H9 (cell line): ENCODE data around the gene C16orf74. TPM values are rescaled to one million over a fixed set of nuclear protein-coding genes. Genes with fewer than 3 reads are reported as not detected.

Experiments used
- DNase-seq: peaks from one replicate; pipeline ENCODE4 v3.0.0-alpha.2; 2017
- H2AFZ ChIP-seq: one replicate; pipeline ENCODE4 v1.6.1; 2013; ENCODE audit warnings: mild to moderate bottlenecking, low read length, control low read depth, moderate library complexity
- H2AK5ac ChIP-seq: 2 replicates; pipeline ENCODE4 v1.6.1; 2013; ENCODE audit warnings: low read length, control low read depth, mixed read lengths; ENCODE audit not compliant: insufficient read length
- H2BK120ac ChIP-seq: one replicate; pipeline ENCODE4 v1.6.1; 2013; ENCODE audit warnings: low read depth, mild to moderate bottlenecking, low read length, control low read depth, inconsistent platforms; ENCODE audit not compliant: poor library complexity, severe bottlenecking
- H2BK12ac ChIP-seq: 2 replicates; pipeline ENCODE4 v1.6.1; 2013; ENCODE audit warnings: low read length, control low read depth, mixed read lengths, low read depth; ENCODE audit not compliant: insufficient read length
- H2BK15ac ChIP-seq: 2 replicates; pipeline ENCODE4 v1.6.1; 2013; ENCODE audit warnings: low read depth, low read length, control low read depth
- H2BK20ac ChIP-seq: one replicate; pipeline ENCODE4 v1.6.1; 2013; ENCODE audit warnings: low read depth, mild to moderate bottlenecking, low read length, control low read depth, inconsistent platforms; ENCODE audit not compliant: poor library complexity, severe bottlenecking
- H2BK5ac ChIP-seq: 2 replicates; pipeline ENCODE4 v1.6.1; 2013; ENCODE audit warnings: low read length, control low read depth, mixed read lengths; ENCODE audit not compliant: insufficient read length
- H3K14ac ChIP-seq: 2 replicates; pipeline ENCODE4 v1.6.1; 2013; ENCODE audit warnings: low read length, control low read depth; ENCODE audit not compliant: insufficient read depth
- H3K18ac ChIP-seq: 2 replicates; pipeline ENCODE4 v1.6.1; 2013; ENCODE audit warnings: low read depth, mild to moderate bottlenecking, mixed read lengths, low read length, control low read depth; ENCODE audit not compliant: insufficient read length
- H3K23ac ChIP-seq: 2 replicates; pipeline ENCODE4 v1.6.1; 2013; ENCODE audit warnings: low read length, control low read depth, mixed read lengths, low read depth; ENCODE audit not compliant: insufficient read length
- H3K23me2 ChIP-seq: 2 replicates; pipeline ENCODE4 v1.6.1; 2013; ENCODE audit warnings: low read depth, mild to moderate bottlenecking, mixed read lengths, low read length, control low read depth; ENCODE audit not compliant: insufficient read length, poor library complexity, severe bottlenecking
- H3K27ac ChIP-seq: 2 replicates; pipeline ENCODE4 v1.5.1; 2013; ENCODE audit warnings: low read length, control low read depth, mixed read lengths, low read depth; ENCODE audit not compliant: insufficient read length
- H3K27me3 ChIP-seq: 2 replicates; pipeline ENCODE4 v1.6.1; 2013; ENCODE audit warnings: low read length, control low read depth, inconsistent platforms; ENCODE audit not compliant: insufficient read depth
- H3K4ac ChIP-seq: 2 replicates; pipeline ENCODE4 v1.6.1; 2013; ENCODE audit warnings: low read depth, mild to moderate bottlenecking, control low read depth, inconsistent platforms, low read length, moderate library complexity
- H3K4me1 ChIP-seq: 2 replicates; pipeline ENCODE4 v1.6.1; 2013; ENCODE audit warnings: low read length, control low read depth, inconsistent platforms; ENCODE audit not compliant: insufficient read depth
- H3K4me2 ChIP-seq: 2 replicates; pipeline ENCODE4 v1.6.1; 2013; ENCODE audit warnings: low read length, control low read depth, mixed read lengths; ENCODE audit not compliant: insufficient read length, insufficient read depth
- H3K56ac ChIP-seq: 2 replicates; pipeline ENCODE4 v1.6.1; 2013; ENCODE audit warnings: low read depth, mild to moderate bottlenecking, mixed read lengths, low read length, control low read depth; ENCODE audit not compliant: insufficient read length
- H3K79me1 ChIP-seq: 2 replicates; pipeline ENCODE4 v1.6.1; 2013; ENCODE audit warnings: low read depth, mild to moderate bottlenecking, moderate library complexity, low read length, control low read depth, inconsistent platforms; ENCODE audit not compliant: insufficient read depth, poor library complexity, severe bottlenecking
- H3K79me2 ChIP-seq: 2 replicates; pipeline ENCODE4 v1.6.1; 2013; ENCODE audit warnings: low read length, control low read depth, inconsistent platforms; ENCODE audit not compliant: insufficient read depth
- H3K9ac ChIP-seq: 2 replicates; pipeline ENCODE4 v1.6.1; 2013; ENCODE audit warnings: low read length, control low read depth, mixed read lengths; ENCODE audit not compliant: insufficient read length; ENCODE audit errors: extremely low read depth
- H3K9me3 ChIP-seq: one replicate; pipeline ENCODE4 v1.6.1; 2013; ENCODE audit warnings: low read depth, low read length, inconsistent platforms; ENCODE audit not compliant: control insufficient read depth
- H3T11ph ChIP-seq: one replicate; pipeline ENCODE4 v1.6.1; 2013; ENCODE audit warnings: mild to moderate bottlenecking, low read length, control low read depth, inconsistent platforms
- H4K20me1 ChIP-seq: one replicate; pipeline ENCODE4 v1.6.1; 2013; ENCODE audit not compliant: control insufficient read depth, insufficient read length, insufficient read depth
- H4K5ac ChIP-seq: 2 replicates; pipeline ENCODE4 v1.6.1; 2013; ENCODE audit warnings: low read depth, mild to moderate bottlenecking, mixed read lengths, low read length, control low read depth; ENCODE audit not compliant: insufficient read length
- H4K8ac ChIP-seq: replicated peaks from 2 replicates; pipeline ENCODE4 v1.6.1; 2013; ENCODE audit warnings: low read length, control low read depth, mixed read lengths, low read depth; ENCODE audit not compliant: insufficient read length
- H4K91ac ChIP-seq: 2 replicates; pipeline ENCODE4 v1.6.1; 2013; ENCODE audit warnings: low read depth, mild to moderate bottlenecking, moderate library complexity, mixed read lengths, low read length, control low read depth; ENCODE audit not compliant: insufficient read length
- H3K27ac Mint-ChIP-seq, 3 experiments: 2 replicates in 2 of 3; 3 replicates in 1 of 3; pipeline ENCODE4 v1.8.0; 2020 to 2021; ENCODE audit warnings: mixed read lengths in 3 of 3, mild to moderate bottlenecking in 1 of 3, moderate library complexity in 1 of 3
- H3K27me3 Mint-ChIP-seq: 2 replicates; pipeline ENCODE4 v1.8.0; 2021; ENCODE audit warnings: low read depth, mild to moderate bottlenecking, moderate library complexity, mixed read lengths
- H3K36me3 Mint-ChIP-seq, 3 experiments: 2 replicates in 2 of 3; 3 replicates in 1 of 3; pipeline ENCODE4 v1.8.0; 2020 to 2021; ENCODE audit warnings: low read depth in 3 of 3, mixed read lengths in 3 of 3; ENCODE audit not compliant: insufficient read depth in 1 of 3
- H3K4me1 Mint-ChIP-seq, 2 experiments: 2 replicates each; pipeline ENCODE4 v1.8.0; 2020; ENCODE audit warnings: mixed read lengths in 2 of 2
- H3K4me3 Mint-ChIP-seq, 2 experiments: 2 replicates in 1 of 2; 3 replicates in 1 of 2; pipeline ENCODE4 v1.8.0; 2020 to 2021; ENCODE audit warnings: mild to moderate bottlenecking in 2 of 2, mixed read lengths in 2 of 2, moderate library complexity in 1 of 2
- H3K9me3 Mint-ChIP-seq, 2 experiments: 2 replicates in 1 of 2; 3 replicates in 1 of 2; pipeline ENCODE4 v1.8.0; 2020; ENCODE audit warnings: mild to moderate bottlenecking in 2 of 2, mixed read lengths in 2 of 2, moderate library complexity in 1 of 2
- WGBS: extraction: QIAGEN DNeasy Blood & Tissue Kit; methylation state at CpG from one replicate; pipeline ENCODE4 v1.1.7; 2013; ENCODE audit warnings: missing lambda C conversion rate, low lambda C conversion rate, mixed read lengths; ENCODE audit not compliant: insufficient read length; ENCODE audit errors: extremely low coverage; 5-methylcytosine and 5-hydroxymethylcytosine counted together
- total RNA-seq: library from RNA; stranded (reverse); gene quantifications from 2 replicates; pipeline ENCODE4 v1.2.1, GENCODE V29; 2021
- TF ChIP-seq, protein P1 (sequence below): fragments of 200-600 bp; sonication (generic); conservative IDR thresholded peaks from 3 replicates; pipeline ENCODE4 v1.8.0; 2021; ENCODE audit warnings: antibody characterized with exemption, mild to moderate bottlenecking

Gene C16orf74
- total RNA-seq, 1 experiment from 2014 or later = 5.6 TPM

DNA sequence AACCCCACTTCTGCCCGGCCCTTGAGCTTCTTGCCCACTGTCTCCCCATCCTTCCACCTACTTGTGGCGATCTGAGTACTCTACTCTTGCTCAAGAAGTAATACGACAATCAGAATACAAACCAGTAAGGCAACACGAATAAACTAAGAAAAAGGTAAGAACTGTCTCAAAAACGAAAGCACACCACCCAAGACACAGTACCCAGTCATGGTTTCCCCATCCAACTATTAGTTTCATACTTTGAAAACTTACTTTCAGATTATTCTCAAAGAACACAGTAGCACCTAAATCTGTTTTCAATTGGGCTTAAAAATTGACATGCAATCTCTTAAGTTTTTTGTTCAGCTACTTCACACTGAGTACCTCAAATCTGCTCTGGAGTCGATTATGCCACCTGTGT lies 76.1 kb downstream of the C16orf74 start:
- Histone ChIP-seq H2BK12ac (no peak overlapping the region), H3K4ac (no peak overlapping the region), H3K4me2 (no peak overlapping the region), H3K9me3 (no peaks in the 10 kb centered on the region), H3K23ac (no peak overlapping the region), H2BK20ac (no peak overlapping the region), H3K79me2 (no peaks in the 10 kb centered on the region), H2AFZ (no peak overlapping the region), H3K27me3 (no peaks in the 10 kb centered on the region), H3K14ac (no peak overlapping the region), H3K23me2 (no peaks in the 10 kb centered on the region), H4K5ac (no peak overlapping the region), H2BK5ac (no peak overlapping the region), H2BK120ac (no peak overlapping the region), H3K79me1 (no peaks in the 10 kb centered on the region), H4K91ac (no peak overlapping the region), H2BK15ac (no peak overlapping the region), H3T11ph (no peak overlapping the region), H3K56ac (no peak overlapping the region), H3K9ac (no peak overlapping the region), H3K4me1 (no peaks in the 10 kb centered on the region), H4K20me1 (no peaks in the 10 kb centered on the region), H2AK5ac (no peak overlapping the region), H3K27ac (no peak overlapping the region), H4K8ac (no peak overlapping the region), H3K18ac (no peak overlapping the region)
- TF ChIP-seq, protein P1, sequence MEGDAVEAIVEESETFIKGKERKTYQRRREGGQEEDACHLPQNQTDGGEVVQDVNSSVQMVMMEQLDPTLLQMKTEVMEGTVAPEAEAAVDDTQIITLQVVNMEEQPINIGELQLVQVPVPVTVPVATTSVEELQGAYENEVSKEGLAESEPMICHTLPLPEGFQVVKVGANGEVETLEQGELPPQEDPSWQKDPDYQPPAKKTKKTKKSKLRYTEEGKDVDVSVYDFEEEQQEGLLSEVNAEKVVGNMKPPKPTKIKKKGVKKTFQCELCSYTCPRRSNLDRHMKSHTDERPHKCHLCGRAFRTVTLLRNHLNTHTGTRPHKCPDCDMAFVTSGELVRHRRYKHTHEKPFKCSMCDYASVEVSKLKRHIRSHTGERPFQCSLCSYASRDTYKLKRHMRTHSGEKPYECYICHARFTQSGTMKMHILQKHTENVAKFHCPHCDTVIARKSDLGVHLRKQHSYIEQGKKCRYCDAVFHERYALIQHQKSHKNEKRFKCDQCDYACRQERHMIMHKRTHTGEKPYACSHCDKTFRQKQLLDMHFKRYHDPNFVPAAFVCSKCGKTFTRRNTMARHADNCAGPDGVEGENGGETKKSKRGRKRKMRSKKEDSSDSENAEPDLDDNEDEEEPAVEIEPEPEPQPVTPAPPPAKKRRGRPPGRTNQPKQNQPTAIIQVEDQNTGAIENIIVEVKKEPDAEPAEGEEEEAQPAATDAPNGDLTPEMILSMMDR = no peak
- Mint-ChIP-seq H3K27me3 (no peaks in the 10 kb centered on the region; the same call in none of the 2 replicates), H3K4me1 (no peaks in the 10 kb centered on the region), H3K36me3 (peaks cover 34 to 95% (median 80%) of the 10 kb centered on the region in 3 experiments; a peak in 6 of 7 replicates), H3K4me3 (no peak overlapping the region), H3K9me3 (no peaks in the 10 kb centered on the region), H3K27ac (peak overlapping the region in 1 of 3 experiments; percentile 71; a peak in 2 of 7 replicates)
- WGBS = no CpG with 5 or more reads among the region's 6 CpGs
- DNase-seq = no peak
